Endometrial microvascular endothelial cells (primary cell): Measurements from ENCODE around the gene CGB7. TPM values are rescaled to one million over a fixed set of nuclear protein-coding genes. Genes with fewer than 3 reads are reported as not detected.
"Not testable (repeated sequence)": the region's sequence is repeated elsewhere in the genome, so short reads cannot be mapped to it uniquely, and the experiment has no call there.

Experiments
- in situ Hi-C: cut with HindIII; loops from 2 replicates; pipeline ENCODE4 v1.10.0; 2017; ENCODE audit warnings: low sequenced_read_pairs, low pct_unique_long_range_greater_than_20kb; ENCODE audit errors: inconsistent ontology term
- total RNA-seq: library from RNA; depleted of rRNA; stranded (reverse); fragments of >200 nt; gene quantifications from one replicate; pipeline ENCODE4 v1.2.3, GENCODE V29; 2015; ENCODE audit errors: inconsistent ontology term

Gene CGB7
- total RNA-seq, 1 donor from 2014 or later = not detected

DNA sequence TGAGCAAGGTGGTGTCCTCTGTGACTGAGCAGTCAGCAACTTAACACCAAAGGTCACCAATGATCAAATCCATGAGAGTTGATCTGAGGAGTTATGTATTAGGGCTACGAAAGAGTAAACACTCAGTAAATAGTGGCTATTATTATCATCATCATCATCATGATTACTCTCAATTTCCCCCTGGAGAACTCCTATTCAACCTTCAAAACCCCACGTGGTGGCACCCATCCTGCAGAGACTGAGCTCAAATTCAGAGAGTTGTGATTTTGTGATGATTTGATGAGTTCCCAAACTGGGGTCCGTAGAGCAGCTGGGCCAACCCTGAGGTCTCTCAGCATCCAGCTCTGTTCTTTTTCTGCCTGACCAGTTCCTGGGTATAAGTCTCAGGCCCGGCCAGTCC, 7.7 kb downstream of the CGB7 start:
- in situ Hi-C loops = not testable (repeated sequence)

DNA sequence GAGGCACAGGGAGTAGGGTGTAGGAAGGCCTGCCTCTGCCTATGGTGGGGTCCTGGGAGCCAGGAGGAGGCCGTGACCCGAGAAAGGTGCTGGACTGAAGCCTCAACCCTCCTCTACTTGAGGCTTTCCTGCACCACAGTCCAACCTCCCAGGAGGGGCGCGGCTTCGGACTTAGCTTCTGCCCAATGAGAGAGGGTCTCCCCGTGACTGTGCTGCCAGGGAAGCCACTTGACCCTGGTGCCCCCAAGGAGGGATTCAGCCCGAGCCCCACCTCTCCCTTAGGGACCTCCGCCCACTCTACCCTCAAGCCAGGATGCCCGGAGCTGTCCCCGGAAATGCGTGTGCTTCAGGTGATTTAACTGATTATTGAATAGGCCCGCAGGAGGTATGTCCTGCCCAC, 8.5 kb downstream of the CGB7 start, which contains the start of gene CGB8:
CGB8 (minus strand) TSS at position 101 of the 400 bp plus-strand sequence. CDS start 372 bp downstream, outside the sequence.
- in situ Hi-C loops = not testable (repeated sequence)

DNA sequence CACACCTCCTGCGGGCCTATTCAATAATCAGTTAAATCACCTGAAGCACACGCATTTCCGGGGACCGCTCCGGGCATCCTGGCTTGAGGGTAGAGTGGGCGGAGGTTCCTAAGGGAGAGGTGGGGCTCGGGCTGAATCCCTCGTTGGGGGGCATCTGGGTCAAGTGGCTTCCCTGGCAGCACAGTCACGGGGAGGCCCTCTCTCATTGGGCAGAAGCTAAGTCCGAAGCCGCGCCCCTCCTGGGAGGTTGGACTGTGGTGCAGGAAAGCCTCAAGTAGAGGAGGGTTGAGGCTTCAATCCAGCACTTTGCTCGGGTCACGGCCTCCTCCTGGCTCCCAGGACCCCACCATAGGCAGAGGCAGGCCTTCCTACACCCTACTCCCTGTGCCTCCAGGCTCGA, 14.0 kb downstream of the CGB7 start, which contains the start of gene CGB5:
CGB5 (plus strand) TSS at position 301 of the 400 bp plus-strand sequence. CDS start 362 bp downstream, outside the sequence.
- in situ Hi-C loops = not testable (repeated sequence)

DNA sequence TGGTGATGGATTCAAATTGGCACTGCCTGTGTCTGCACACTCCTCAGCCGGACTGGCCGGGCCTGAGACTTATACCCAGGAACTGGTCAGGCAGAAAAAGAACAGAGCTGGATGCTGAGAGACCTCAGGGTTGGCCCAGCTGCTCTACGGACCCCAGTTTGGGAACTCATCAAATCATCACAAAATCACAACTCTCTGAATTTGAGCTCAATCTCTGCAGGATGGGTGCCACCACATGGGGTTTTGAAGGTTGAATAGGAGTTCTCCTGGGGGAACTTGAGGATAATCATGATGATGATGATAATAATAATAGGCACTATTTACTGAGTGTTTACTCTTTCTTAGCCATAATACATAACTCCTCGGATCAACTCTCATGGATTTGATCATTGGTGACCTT, 14.9 kb downstream of the CGB7 start:
- in situ Hi-C loops = not testable (repeated sequence)

GRCh38 chr19:49042177-49042576, 15.4 kb downstream of the CGB7 start:
- in situ Hi-C loops = no loop called here

DNA sequence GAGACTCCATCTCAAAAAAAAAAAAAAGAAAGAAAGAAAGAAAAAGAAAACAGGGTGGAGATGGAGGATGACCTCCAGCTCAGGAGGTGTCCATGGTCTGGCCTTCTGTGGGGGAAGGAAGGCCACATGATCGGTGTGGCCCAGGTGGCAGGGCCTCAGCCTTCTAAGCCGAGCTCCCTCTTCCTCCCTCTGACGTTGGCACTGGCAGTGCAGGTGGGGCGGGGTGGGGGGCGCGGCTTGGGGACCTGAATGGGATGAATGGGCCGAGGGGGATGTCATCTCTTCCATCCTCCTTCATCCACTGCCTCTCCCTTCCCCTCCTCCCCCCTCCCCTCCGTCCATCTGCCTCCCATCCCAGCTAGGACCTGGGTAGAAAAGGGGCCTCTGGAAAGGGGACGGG, 17.8 kb downstream of the CGB7 start:
- in situ Hi-C loops = not testable (repeated sequence)

- in situ Hi-C loops = not testable (repeated sequence)
Measured at GRCh38 chr19:49038557-49039276, 18.8 kb downstream of the CGB7 start.

GRCh38 chr19:49038111-49038510, 19.4 kb downstream of the CGB7 start:
- in situ Hi-C loops = not testable (repeated sequence)

DNA sequence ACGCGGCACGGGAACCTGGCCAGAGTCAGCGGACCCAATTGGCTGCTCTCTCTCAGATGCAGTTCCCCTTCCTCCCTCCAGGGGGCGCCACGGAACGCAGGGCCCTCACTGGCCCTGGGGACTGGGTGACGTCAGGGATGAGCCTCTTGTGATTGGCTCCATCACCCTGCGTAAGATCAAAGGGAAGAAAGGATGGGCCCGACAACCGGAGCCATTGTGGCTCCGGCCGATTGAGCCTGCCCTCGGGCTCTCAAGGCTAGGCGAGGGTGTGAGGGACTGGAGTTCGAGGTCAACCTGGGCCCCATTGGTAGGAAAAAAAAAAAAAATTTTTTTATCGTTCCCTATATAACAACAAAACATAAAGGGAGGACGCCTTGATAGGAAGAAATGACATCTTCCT, 20.7 kb downstream of the CGB7 start, which contains the start of gene CGB1:
CGB1 (minus strand) TSS at position 81 of the 400 bp plus-strand sequence. CDS start 184 bp downstream, outside the sequence.
- in situ Hi-C loops = not testable (repeated sequence)

DNA sequence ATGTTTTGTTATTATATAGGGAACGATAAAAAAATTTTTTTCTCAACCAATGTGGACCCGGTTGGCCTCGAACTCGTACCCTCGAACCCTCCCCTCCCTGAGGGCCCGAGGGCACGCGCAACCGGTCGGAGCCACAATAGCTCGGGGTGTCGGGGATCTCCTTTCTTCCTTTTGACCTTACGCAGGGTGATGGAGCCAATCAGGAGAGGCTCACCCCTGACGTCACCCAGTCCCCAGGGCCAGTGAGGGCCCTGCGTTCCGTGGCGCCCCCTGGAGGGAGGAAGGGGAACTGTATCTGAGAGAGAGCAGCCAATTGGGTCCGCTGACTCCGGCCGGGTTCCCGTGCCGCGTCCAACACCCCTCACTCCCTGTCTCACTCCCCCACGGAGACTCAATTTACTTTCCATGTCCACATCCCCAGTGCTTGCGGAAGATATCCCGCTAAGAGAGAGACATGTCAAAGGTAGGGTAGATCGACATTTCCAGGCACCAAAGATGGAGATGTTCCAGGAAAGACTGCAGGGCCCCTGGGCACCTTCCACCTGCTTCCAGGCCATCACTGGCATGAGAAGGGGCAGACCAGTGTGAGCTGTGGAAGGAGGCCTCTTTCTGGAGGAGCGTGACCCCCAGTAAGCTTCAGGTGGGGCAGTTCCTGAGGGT, 25.8 kb downstream of the CGB7 start, which contains the start of gene CGB2:
CGB2 (plus strand) TSS at position 249 of the 660 bp plus-strand sequence; CDS start at position 455, 206 bp downstream.
- in situ Hi-C loops = not testable (repeated sequence)

DNA sequence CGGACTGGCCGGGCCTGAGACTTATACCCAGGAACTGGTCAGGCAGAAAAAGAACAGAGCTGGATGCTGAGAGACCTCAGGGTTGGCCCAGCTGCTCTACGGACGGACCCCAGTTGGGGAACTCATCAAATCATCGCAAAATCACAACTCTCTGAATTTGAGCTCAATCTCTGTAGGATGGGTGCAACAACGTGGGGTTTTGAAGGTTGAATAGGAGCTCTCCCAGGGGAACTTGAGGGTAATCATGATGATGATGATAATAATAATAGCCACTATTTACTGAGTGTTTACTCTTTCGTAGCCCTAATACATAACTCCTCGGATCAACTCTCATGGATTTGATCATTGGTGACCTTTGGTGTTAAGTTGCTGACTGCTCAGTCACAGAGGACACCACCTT, 27.2 kb downstream of the CGB7 start:
- in situ Hi-C loops = not testable (repeated sequence)

DNA sequence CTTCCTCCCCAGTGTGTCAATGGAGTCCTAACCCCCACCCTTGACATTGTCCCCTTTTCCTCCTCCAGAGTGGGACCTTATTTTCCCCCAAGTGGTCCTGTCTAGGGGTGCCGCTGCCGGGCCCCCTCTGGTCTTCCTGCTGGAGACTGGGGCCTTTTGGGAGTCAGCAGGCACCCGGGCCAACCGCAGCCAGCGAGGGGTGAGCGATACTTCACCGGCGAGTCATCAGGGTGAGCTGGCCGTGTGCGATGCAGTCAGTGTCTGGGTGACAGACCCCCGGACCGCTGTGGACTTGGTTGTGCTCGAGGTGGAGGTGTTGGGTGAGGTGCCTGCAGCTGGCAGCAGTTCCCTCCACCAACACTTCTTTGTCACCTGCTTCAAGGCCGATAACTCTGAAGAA, 27.8 kb downstream of the CGB7 start:
- in situ Hi-C loops = not testable (repeated sequence)

- in situ Hi-C loops = not testable (repeated sequence)
Measured at GRCh38 chr19:49028686-49029085, 28.9 kb downstream of the CGB7 start.

DNA sequence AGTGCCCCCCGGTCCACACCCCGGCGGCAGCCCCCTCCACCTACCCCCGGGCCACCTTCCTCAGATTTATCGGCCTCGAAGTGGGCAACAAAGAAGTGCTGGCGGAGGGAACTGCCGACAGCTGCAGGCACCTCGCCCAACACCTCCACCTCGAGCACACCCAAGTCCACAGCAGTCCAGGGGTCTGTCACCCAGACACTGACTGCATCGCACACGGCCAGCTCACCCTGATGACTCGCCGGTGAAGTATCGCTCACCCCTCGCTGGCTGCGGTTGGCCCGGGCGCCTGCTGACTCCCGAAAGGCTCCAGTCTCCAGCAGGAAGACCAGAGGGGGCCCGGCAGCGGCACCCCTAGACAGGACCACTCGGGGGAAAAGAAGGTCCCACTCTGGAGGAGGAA, 31.9 kb downstream of the CGB7 start:
- in situ Hi-C loops = not testable (repeated sequence)

- in situ Hi-C loops = not testable (repeated sequence)
Measured at GRCh38 chr19:49025088-49025487, 32.5 kb downstream of the CGB7 start.

DNA sequence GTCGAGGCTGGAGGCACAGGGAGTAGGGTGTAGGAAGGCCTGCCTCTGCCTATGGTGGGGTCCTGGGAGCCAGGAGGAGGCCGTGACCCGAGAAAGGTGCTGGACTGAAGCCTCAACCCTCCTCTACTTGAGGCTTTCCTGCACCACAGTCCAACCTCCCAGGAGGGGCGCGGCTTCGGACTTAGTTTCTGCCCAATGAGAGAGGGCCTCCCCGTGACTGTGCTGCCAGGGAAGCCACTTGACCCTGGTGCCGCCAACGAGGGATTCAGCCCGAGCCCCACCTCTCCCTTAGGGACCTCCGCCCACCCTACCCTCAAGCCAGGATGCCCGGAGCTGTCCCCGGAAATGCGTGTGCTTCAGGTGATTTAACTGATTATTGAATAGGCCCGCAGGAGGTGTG, 33.3 kb downstream of the CGB7 start, which contains the start of gene CGB3:
CGB3 (minus strand) TSS at position 101 of the 400 bp plus-strand sequence. CDS start 362 bp downstream, outside the sequence.
- in situ Hi-C loops = not testable (repeated sequence)

DNA sequence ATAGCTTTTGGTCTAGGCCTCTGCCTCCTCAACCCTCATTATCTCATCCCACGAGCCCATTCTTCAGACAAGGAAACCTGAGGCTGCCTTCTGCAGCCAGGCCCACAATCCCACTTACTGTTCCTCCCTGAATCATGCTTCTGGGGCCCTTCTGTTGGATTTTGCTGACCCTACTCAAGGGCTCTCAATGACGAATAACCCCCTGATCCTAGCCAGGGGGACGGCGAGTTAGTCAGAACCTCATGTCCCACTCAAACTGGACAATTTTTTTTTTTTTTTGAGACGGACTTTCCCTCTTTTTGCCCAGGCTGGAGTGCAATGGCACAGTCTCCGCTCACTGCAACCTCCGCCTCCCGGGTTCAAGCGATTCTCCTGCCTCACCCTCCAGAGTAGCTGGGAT, 35.4 kb downstream of the CGB7 start:
- in situ Hi-C loops = no loop called here

DNA sequence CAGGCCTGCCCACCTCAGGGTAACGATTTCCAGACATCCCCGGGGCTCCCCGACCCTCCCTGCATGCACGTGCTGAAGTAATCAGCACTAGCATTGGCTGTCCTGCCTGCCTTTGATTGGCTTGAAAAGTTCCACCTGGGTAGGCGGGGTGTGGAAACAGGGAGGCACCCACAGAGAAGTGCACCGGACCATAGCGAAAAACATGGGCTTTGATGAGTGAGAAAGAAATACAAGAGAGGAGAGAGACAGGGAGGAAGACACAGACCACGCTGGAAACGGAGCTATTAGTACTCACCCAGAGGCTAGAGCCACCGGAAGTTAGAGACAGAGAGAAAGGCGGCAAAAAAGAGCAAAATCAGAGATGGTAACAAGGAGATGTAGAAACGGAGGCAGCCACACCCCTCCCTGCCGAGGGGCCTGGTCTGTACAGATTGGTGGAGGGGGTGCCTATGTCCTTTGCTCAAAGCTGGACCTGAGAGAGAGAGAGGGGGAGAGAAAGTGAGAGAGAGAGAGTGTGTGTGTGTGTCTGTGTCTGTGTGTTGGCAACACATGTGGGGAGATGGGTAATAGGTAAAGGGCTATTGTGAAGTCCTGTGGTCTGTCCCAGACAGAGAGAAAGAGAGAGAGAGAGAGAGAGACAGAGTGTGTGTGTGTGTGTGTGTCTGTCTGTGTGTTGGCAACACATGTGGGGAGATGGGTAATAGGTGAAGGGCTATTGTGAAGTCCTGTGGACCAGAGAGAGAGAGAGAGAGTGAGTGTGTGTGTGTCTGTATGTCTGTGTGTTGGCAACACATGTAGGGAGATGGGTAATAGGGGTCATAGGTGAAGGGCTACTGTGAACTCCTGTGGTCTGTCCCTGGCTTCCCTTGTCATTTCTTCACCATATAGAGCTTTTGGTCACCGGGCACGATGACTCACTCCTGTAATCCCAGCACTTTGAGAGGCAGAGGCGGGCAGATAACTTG, 36.3 kb downstream of the CGB7 start:
- in situ Hi-C loops = no loop called here

- in situ Hi-C loops = no loop called here
Measured at GRCh38 chr19:49020342-49020741, 37.2 kb downstream of the CGB7 start.
